Measurements from ENCODE around the gene WIPF3.

WIPF3 gene

GRCh38 chr7:29808075-29808801 is 1.9 kb downstream of the WIPF3 start:
- no peak overlapping the region for H3K4me3 ChIP-seq (ENCODE audit: low read length)
- DNase-seq (ENCODE audit: low read depth) = no peak
- TF ChIP-seq CTCF (IDR thresholded peaks at IDR 0.05; ENCODE audit: insufficient read depth, low read depth, low read length, missing control alignments) = no peak

- no peak for TF ChIP-seq CTCF (IDR thresholded peaks at IDR 0.05; ENCODE audit: insufficient read depth, low read depth, low read length, missing control alignments)
- no peak overlapping the region for H3K4me3 ChIP-seq (ENCODE audit: low read length)
- no peak for DNase-seq (ENCODE audit: low read depth)
These were observed 3.3 kb downstream of the WIPF3 start for GRCh38 chr7:29809533-29810155.

GRCh38 chr7:29810297-29810696 is 4.0 kb downstream of the WIPF3 start:
- no peak overlapping the region for H3K4me3 ChIP-seq (ENCODE audit: low read length)
- DNase-seq (ENCODE audit: low read depth) = no peak
- no peak for TF ChIP-seq CTCF (IDR thresholded peaks at IDR 0.05; ENCODE audit: insufficient read depth, low read depth, low read length, missing control alignments)

GRCh38 chr7:29810813-29811482 is 4.6 kb downstream of the WIPF3 start:
- DNase-seq (ENCODE audit: low read depth) = no peak
- TF ChIP-seq CTCF (IDR thresholded peaks at IDR 0.05; ENCODE audit: insufficient read depth, low read depth, low read length, missing control alignments) = no peak
- H3K4me3 ChIP-seq (ENCODE audit: low read length) = no peak overlapping the region

- H3K4me3 ChIP-seq (ENCODE audit: low read length) = no peak overlapping the region
- TF ChIP-seq CTCF (IDR thresholded peaks at IDR 0.05; ENCODE audit: insufficient read depth, low read depth, low read length, missing control alignments) = no peak
- DNase-seq (ENCODE audit: low read depth) = no peak
These were observed 5.3 kb downstream of the WIPF3 start for GRCh38 chr7:29811586-29811985.

GRCh38 chr7:29812185-29812876 is 6.0 kb downstream of the WIPF3 start:
- no peak for DNase-seq (ENCODE audit: low read depth)
- no peak for TF ChIP-seq CTCF (IDR thresholded peaks at IDR 0.05; ENCODE audit: insufficient read depth, low read depth, low read length, missing control alignments)
- no peak overlapping the region for H3K4me3 ChIP-seq (ENCODE audit: low read length)
